AG04449 (cell line): ENCODE results near the gene PTPN14.

Experiments
- CTCF ChIA-PET: fragments of 350-600 bp; formaldehyde crosslinking; extraction: SDS; loops from one replicate; lab custom pipeline; 2021; ENCODE audit warnings: antibody characterized with exemption; lab: Yijun Ruan, JAX
- POLR2A ChIA-PET: fragments of 400-600, 350-600 bp; formaldehyde crosslinking; extraction: SDS; loops from one replicate; lab custom pipeline; 2020; ENCODE audit warnings: antibody characterized with exemption, inconsistent platforms; lab: Yijun Ruan, JAX
- DNase-seq: peaks from one replicate; pipeline ENCODE4 v3.0.0-alpha.2; 2010; ENCODE audit warnings: low read depth, low spot score
- H3K4me3 ChIP-seq: 2 replicates; pipeline ENCODE4 v1.5.1; 2011; ENCODE audit warnings: low read depth, mild to moderate bottlenecking, control low read depth, low read length
- CTCF ChIP-seq: IDR thresholded peaks from one replicate; pipeline ENCODE4 v1.5.1; 2011; ENCODE audit warnings: mild to moderate bottlenecking, moderate library complexity, low read length, control low read depth, inconsistent platforms; ENCODE audit not compliant: insufficient read depth; ENCODE audit errors: missing control alignments

The PTPN14 gene

GRCh38 chr1:214300149-214300780 is 251.1 kb downstream of the PTPN14 start:
- no peak for DNase-seq
- no peak for TF ChIP-seq CTCF
- CTCF ChIA-PET = interaction anchor here (0.7 to 11.5 kb wide), 5 partner anchors 11 to 1225 kb away, joined by 3 to 105 read pairs (median 6); no protein-coding TSS in a partner anchor
- POLR2A ChIA-PET = no interaction called here
- H3K4me3 ChIP-seq = no peak overlapping the region
